Endodermal cell (in vitro differentiated cells): ENCODE data around the gene SMAD3. TPM values are rescaled to one million over a fixed set of nuclear protein-coding genes. Genes with fewer than 3 reads are reported as not detected.
A peak's percentile ranks its signal among the peaks of the same experiment; 100 is the strongest.

Experiments
- DNase-seq: peaks from one replicate; pipeline ENCODE4 v3.0.0-alpha.2; 2017
- H3K27ac ChIP-seq: 2 replicates; pipeline ENCODE4 v1.5.1; 2013; ENCODE audit warnings: mild to moderate bottlenecking, low read depth, low read length, moderate library complexity
- H3K27me3 ChIP-seq: 2 replicates; pipeline ENCODE4 v1.6.1; 2013; ENCODE audit warnings: mild to moderate bottlenecking, low read length, moderate library complexity; ENCODE audit not compliant: insufficient read depth, control insufficient read depth, poor library complexity, severe bottlenecking
- H3K36me3 ChIP-seq: 2 replicates; pipeline ENCODE4 v1.7.0; 2013; ENCODE audit warnings: mild to moderate bottlenecking, low read length, moderate library complexity; ENCODE audit not compliant: control insufficient read depth, insufficient read depth
- H3K4me1 ChIP-seq: one replicate; pipeline ENCODE4 v1.7.0; 2013; ENCODE audit warnings: low read length; ENCODE audit not compliant: control insufficient read depth, insufficient read depth
- H3K4me3 ChIP-seq: 2 replicates; pipeline ENCODE4 v1.5.1; 2013; ENCODE audit warnings: mild to moderate bottlenecking, low read length, moderate library complexity
- H3K9ac ChIP-seq: 2 replicates; pipeline ENCODE4 v1.6.1; 2013; ENCODE audit warnings: mild to moderate bottlenecking, low read length, moderate library complexity; ENCODE audit not compliant: poor library complexity, severe bottlenecking; ENCODE audit errors: extremely low read depth
- H3K9me3 ChIP-seq: 2 replicates; pipeline ENCODE4 v1.6.1; 2013; ENCODE audit warnings: mild to moderate bottlenecking, low read length, moderate library complexity; ENCODE audit not compliant: control insufficient read depth
- H3K27ac Mint-ChIP-seq: 2 replicates; pipeline ENCODE4 v1.8.0; 2020; ENCODE audit warnings: mixed read lengths
- H3K27me3 Mint-ChIP-seq: 2 replicates; pipeline ENCODE4 v1.8.0; 2021; ENCODE audit warnings: mild to moderate bottlenecking, mixed read lengths; ENCODE audit not compliant: insufficient read depth
- H3K36me3 Mint-ChIP-seq: 2 replicates; pipeline ENCODE4 v1.8.0; 2020; ENCODE audit warnings: low read depth, mixed read lengths
- H3K4me1 Mint-ChIP-seq: 2 replicates; pipeline ENCODE4 v1.8.0; 2020; ENCODE audit warnings: mixed read lengths
- H3K4me3 Mint-ChIP-seq: 2 replicates; pipeline ENCODE4 v1.8.0; 2020; ENCODE audit warnings: mild to moderate bottlenecking, moderate library complexity, mixed read lengths
- H3K9me3 Mint-ChIP-seq: 2 replicates; pipeline ENCODE4 v1.8.0; 2020; ENCODE audit warnings: mild to moderate bottlenecking, mixed read lengths
- WGBS, 2 experiments: methylation state at CpG; one replicate each; pipeline versions ENCODE4 v1.1.5 to v1.1.7; 2013; ENCODE audit warnings: missing lambda C conversion rate in 2 of 2, mixed read lengths in 1 of 2; ENCODE audit not compliant: insufficient coverage in 1 of 2, insufficient read length in 1 of 2; 5-methylcytosine and 5-hydroxymethylcytosine counted together
- total RNA-seq, 2 donors: library from RNA; stranded (reverse); fragmentation: NEBNext Ultra II Directional in 1 of 2; extraction: Animal tissue kit (Norgen Biotek cat#: 25700) in 1 of 2; gene quantifications; 2 replicates in 1 of 2; 3 replicates in 1 of 2; pipeline ENCODE4 v1.2.1, GENCODE V29; 2021
- TF ChIP-seq, protein P1 (sequence below): fragments of 200-600 bp; sonication (generic); conservative IDR thresholded peaks from 2 replicates; pipeline ENCODE4 v1.5.0; 2021; ENCODE audit warnings: antibody characterized with exemption, mild to moderate bottlenecking

The SMAD3 gene
- total RNA-seq, 2 donors from 2014 or later, result 7.8 to 9.6 TPM

DNA sequence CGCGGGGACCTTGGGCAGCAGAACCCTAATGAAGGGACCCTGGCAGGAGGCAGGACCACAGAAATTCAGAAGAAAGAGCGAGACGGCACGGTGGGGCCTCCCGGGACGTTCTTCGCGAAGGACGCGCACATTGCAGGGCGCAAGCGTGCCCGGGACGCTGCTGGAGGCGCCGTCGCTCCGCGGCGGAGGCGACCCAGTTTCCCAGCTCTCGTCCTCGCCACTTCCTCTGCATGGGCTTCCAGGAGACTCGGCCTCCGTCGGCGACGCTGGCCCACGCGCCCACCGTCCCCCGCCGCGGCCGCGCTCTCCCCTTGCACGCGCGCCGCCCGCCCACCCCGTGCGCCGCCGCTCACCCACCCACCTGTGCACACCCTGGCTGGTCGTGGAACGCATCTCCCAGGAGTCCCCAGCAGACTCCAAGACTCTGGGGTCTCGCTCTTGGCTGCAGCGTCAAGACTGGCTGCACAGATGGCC lies 31.8 kb upstream of the SMAD3 start:
- no peaks in the 10 kb centered on the region for H3K9me3 Mint-ChIP-seq
- WGBS, 2 experiments, result 16 to 23% methylated on average over 43 to 50 of the region's 50 CpGs
- peaks cover 20% of the 10 kb centered on the region for H3K4me1 Mint-ChIP-seq
- Histone ChIP-seq H3K36me3 (no peaks in the 10 kb centered on the region), H3K27me3 (peaks cover 43% of the 10 kb centered on the region), H3K4me1 (peaks cover 5% of the 10 kb centered on the region), H3K9me3 (no peaks in the 10 kb centered on the region), H3K4me3 (peak overlapping the region; percentile 26), H3K9ac (no peak overlapping the region), H3K27ac (peak overlapping the region; percentile 41)
- peak; percentile 74 for DNase-seq
- H3K4me3 Mint-ChIP-seq, result peak overlapping the region; percentile 52
- no peak overlapping the region for H3K27ac Mint-ChIP-seq
- peaks cover 32% of the 10 kb centered on the region for H3K27me3 Mint-ChIP-seq
- TF ChIP-seq, protein P1, sequence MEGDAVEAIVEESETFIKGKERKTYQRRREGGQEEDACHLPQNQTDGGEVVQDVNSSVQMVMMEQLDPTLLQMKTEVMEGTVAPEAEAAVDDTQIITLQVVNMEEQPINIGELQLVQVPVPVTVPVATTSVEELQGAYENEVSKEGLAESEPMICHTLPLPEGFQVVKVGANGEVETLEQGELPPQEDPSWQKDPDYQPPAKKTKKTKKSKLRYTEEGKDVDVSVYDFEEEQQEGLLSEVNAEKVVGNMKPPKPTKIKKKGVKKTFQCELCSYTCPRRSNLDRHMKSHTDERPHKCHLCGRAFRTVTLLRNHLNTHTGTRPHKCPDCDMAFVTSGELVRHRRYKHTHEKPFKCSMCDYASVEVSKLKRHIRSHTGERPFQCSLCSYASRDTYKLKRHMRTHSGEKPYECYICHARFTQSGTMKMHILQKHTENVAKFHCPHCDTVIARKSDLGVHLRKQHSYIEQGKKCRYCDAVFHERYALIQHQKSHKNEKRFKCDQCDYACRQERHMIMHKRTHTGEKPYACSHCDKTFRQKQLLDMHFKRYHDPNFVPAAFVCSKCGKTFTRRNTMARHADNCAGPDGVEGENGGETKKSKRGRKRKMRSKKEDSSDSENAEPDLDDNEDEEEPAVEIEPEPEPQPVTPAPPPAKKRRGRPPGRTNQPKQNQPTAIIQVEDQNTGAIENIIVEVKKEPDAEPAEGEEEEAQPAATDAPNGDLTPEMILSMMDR, result no peak
- H3K36me3 Mint-ChIP-seq, result no peaks in the 10 kb centered on the region

DNA sequence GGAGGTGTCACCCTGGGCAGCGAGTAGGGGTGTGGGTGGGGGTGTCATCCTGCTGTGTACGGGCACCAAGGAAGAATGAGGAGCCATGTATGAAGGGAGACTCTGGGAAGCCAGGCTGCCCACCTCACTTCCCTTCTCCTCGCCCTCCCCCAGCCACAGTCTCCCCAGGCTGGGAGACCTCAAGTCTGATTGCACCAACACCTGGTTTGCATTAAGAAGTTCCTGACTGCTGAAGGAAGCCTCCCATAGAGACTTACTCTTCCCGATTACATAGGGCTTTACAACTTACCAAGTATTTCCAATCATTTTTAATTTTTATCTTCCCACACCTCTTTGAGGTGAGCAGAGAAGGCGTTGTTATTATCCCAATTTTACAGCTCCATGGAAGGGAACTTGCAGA lies 29.5 kb upstream of the SMAD3 start:
- TF ChIP-seq, protein P1, result no peak
- no peak overlapping the region for H3K27ac ChIP-seq
- no peak overlapping the region for H3K4me3 ChIP-seq
- H3K27ac Mint-ChIP-seq, result no peak overlapping the region
- peaks cover 20% of the 10 kb centered on the region for H3K4me1 Mint-ChIP-seq
- no peaks in the 10 kb centered on the region for H3K9me3 ChIP-seq
- peaks cover 11% of the 10 kb centered on the region for H3K4me1 ChIP-seq
- no peaks in the 10 kb centered on the region for H3K36me3 ChIP-seq
- H3K4me3 Mint-ChIP-seq, result no peak overlapping the region
- 97 to 100% methylated on average over 3 to 5 of the region's 5 CpGs for WGBS, 2 experiments
- DNase-seq, result no peak
- peaks cover 32% of the 10 kb centered on the region for H3K27me3 Mint-ChIP-seq
- H3K36me3 Mint-ChIP-seq, result no peaks in the 10 kb centered on the region
- H3K9me3 Mint-ChIP-seq, result no peaks in the 10 kb centered on the region
- no peak overlapping the region for H3K9ac ChIP-seq
- peaks cover 42% of the 10 kb centered on the region for H3K27me3 ChIP-seq

DNA sequence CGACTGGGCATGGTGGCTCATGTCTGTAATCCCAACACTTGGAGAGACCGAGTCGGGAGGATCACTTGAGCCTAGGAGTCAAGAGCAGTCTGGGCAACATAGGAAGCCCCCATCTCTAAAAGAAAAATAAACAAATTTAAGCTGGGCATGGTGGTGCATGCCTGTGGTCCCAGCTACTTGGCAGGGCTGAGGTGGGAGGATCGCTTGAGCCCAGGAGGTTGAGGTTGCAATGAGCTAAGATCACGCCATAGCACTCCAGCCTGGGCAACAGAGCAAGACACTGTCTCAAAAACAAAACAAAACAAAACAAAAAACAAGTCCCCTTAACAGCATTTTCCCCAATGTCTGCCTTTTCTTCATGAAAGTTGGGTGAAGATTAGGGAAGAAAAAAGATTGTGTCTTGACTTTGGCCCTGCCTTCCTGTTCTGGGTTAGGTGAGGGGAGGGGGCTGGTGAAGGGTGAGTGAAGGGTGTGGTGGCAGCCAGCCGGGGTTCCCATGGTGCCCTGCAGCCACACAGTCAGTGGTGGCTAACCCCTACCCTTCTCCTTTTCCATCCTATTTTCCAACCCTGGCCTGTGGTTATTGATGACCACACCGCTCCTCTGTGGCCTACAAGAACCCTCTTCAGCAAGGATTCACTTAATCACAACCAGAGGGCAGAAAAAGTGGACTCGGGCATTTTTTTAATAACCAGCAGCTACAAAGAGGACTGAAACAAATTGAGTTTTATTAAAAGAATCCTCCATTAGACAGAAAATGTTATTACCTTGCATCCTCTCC lies 28.4 kb upstream of the SMAD3 start:
- TF ChIP-seq, protein P1, result no peak
- H3K27me3 ChIP-seq, result peaks cover 31% of the 10 kb centered on the region
- no peak for DNase-seq
- no peak overlapping the region for H3K4me3 ChIP-seq
- H3K36me3 ChIP-seq, result no peaks in the 10 kb centered on the region
- H3K27ac ChIP-seq, result no peak overlapping the region
- Mint-ChIP-seq H3K27me3 (peaks cover 37% of the 10 kb centered on the region), H3K4me3 (no peak overlapping the region), H3K36me3 (no peaks in the 10 kb centered on the region), H3K4me1 (peaks cover 20% of the 10 kb centered on the region), H3K27ac (no peak overlapping the region), H3K9me3 (no peaks in the 10 kb centered on the region)
- peaks cover 11% of the 10 kb centered on the region for H3K4me1 ChIP-seq
- no peaks in the 10 kb centered on the region for H3K9me3 ChIP-seq
- 95 to 96% methylated on average over 4 to 8 of the region's 8 CpGs for WGBS, 2 experiments
- H3K9ac ChIP-seq, result no peak overlapping the region
